Activated T-cell treated with anti-CD3 and anti-CD28 coated beads, Interleukin-2, amount 50 U/mL, for 24 hours (primary cell): Measurements from ENCODE around the gene RAPGEF1.

Experiments
- DNase-seq: peaks from one replicate; pipeline ENCODE4 v3.0.0-alpha.2; 2020
- H3K27ac Mint-ChIP-seq: 2 replicates; pipeline ENCODE4 v1.8.0; 2020; ENCODE audit warnings: mild to moderate bottlenecking, mixed read lengths
- H3K27me3 Mint-ChIP-seq: 2 replicates; pipeline ENCODE4 v1.8.0; 2020; ENCODE audit warnings: mixed read lengths
- H3K36me3 Mint-ChIP-seq: 2 replicates; pipeline ENCODE4 v1.8.0; 2020; ENCODE audit warnings: low read depth, mixed read lengths
- H3K4me1 Mint-ChIP-seq: 2 replicates; pipeline ENCODE4 v1.8.0; 2020; ENCODE audit warnings: low read depth, mixed read lengths
- H3K4me3 Mint-ChIP-seq: 2 replicates; pipeline ENCODE4 v1.8.0; 2020; ENCODE audit warnings: mild to moderate bottlenecking, moderate library complexity, mixed read lengths
- H3K9me3 Mint-ChIP-seq: 2 replicates; pipeline ENCODE4 v1.8.0; 2020; ENCODE audit warnings: mixed read lengths

RAPGEF1 gene

GRCh38 chr9:131614340-131614915 lies 125.4 kb downstream of the RAPGEF1 start:
- Mint-ChIP-seq H3K4me1 (no peaks in the 10 kb centered on the region), H3K4me3 (no peak overlapping the region), H3K9me3 (no peaks in the 10 kb centered on the region), H3K27ac (peak overlapping the region; percentile 57), H3K36me3 (peaks cover 98% of the 10 kb centered on the region), H3K27me3 (no peaks in the 10 kb centered on the region)
- DNase-seq, result no peak

- Mint-ChIP-seq H3K27ac (peak overlapping the region; percentile 57), H3K36me3 (peaks cover 98% of the 10 kb centered on the region), H3K4me1 (no peaks in the 10 kb centered on the region), H3K4me3 (no peak overlapping the region), H3K9me3 (no peaks in the 10 kb centered on the region), H3K27me3 (no peaks in the 10 kb centered on the region)
- no peak for DNase-seq
Observed at GRCh38 chr9:131613921-131614320, 126.0 kb downstream of the RAPGEF1 start.

- H3K9me3 Mint-ChIP-seq, result no peaks in the 10 kb centered on the region
- H3K27ac Mint-ChIP-seq, result peak overlapping the region; percentile 35
- no peak overlapping the region for H3K4me3 Mint-ChIP-seq
- peaks cover 98% of the 10 kb centered on the region for H3K36me3 Mint-ChIP-seq
- H3K27me3 Mint-ChIP-seq, result no peaks in the 10 kb centered on the region
- no peaks in the 10 kb centered on the region for H3K4me1 Mint-ChIP-seq
- DNase-seq, result no peak
Observed at GRCh38 chr9:131612851-131613250, 127.0 kb downstream of the RAPGEF1 start.

GRCh38 chr9:131611586-131612315 lies 128.1 kb downstream of the RAPGEF1 start:
- Mint-ChIP-seq H3K4me1 (no peaks in the 10 kb centered on the region), H3K36me3 (peaks cover 98% of the 10 kb centered on the region), H3K9me3 (no peaks in the 10 kb centered on the region), H3K27me3 (no peaks in the 10 kb centered on the region), H3K4me3 (no peak overlapping the region), H3K27ac (peak overlapping the region; percentile 57)
- no peak for DNase-seq

GRCh38 chr9:131610231-131610761 lies 129.6 kb downstream of the RAPGEF1 start:
- DNase-seq, result no peak
- Mint-ChIP-seq H3K9me3 (no peaks in the 10 kb centered on the region), H3K4me1 (no peaks in the 10 kb centered on the region), H3K36me3 (peaks cover 95% of the 10 kb centered on the region), H3K27me3 (no peaks in the 10 kb centered on the region), H3K27ac (peak overlapping the region; percentile 44), H3K4me3 (no peak overlapping the region)

GRCh38 chr9:131609099-131609830 lies 130.6 kb downstream of the RAPGEF1 start:
- H3K4me3 Mint-ChIP-seq, result no peak overlapping the region
- peak overlapping the region; percentile 1 for H3K27ac Mint-ChIP-seq
- no peak for DNase-seq
- H3K4me1 Mint-ChIP-seq, result no peaks in the 10 kb centered on the region
- H3K36me3 Mint-ChIP-seq, result peaks cover 96% of the 10 kb centered on the region
- no peaks in the 10 kb centered on the region for H3K27me3 Mint-ChIP-seq
- H3K9me3 Mint-ChIP-seq, result no peaks in the 10 kb centered on the region

GRCh38 chr9:131608493-131609037 lies 131.3 kb downstream of the RAPGEF1 start:
- H3K4me1 Mint-ChIP-seq, result no peaks in the 10 kb centered on the region
- no peaks in the 10 kb centered on the region for H3K9me3 Mint-ChIP-seq
- peaks cover 95% of the 10 kb centered on the region for H3K36me3 Mint-ChIP-seq
- H3K4me3 Mint-ChIP-seq, result no peak overlapping the region
- no peaks in the 10 kb centered on the region for H3K27me3 Mint-ChIP-seq
- no peak for DNase-seq
- H3K27ac Mint-ChIP-seq, result peak overlapping the region; percentile 8

GRCh38 chr9:131607591-131607990 lies 132.3 kb downstream of the RAPGEF1 start:
- H3K27me3 Mint-ChIP-seq, result no peaks in the 10 kb centered on the region
- no peaks in the 10 kb centered on the region for H3K4me1 Mint-ChIP-seq
- no peak overlapping the region for H3K4me3 Mint-ChIP-seq
- peaks cover 95% of the 10 kb centered on the region for H3K36me3 Mint-ChIP-seq
- peak overlapping the region; percentile 80 for H3K27ac Mint-ChIP-seq
- DNase-seq, result no peak
- H3K9me3 Mint-ChIP-seq, result no peaks in the 10 kb centered on the region

GRCh38 chr9:131606896-131607567 lies 132.8 kb downstream of the RAPGEF1 start:
- Mint-ChIP-seq H3K4me1 (no peaks in the 10 kb centered on the region), H3K27me3 (no peaks in the 10 kb centered on the region), H3K27ac (peak overlapping the region; percentile 80), H3K4me3 (no peak overlapping the region), H3K36me3 (peaks cover 95% of the 10 kb centered on the region), H3K9me3 (no peaks in the 10 kb centered on the region)
- DNase-seq, result no peak

GRCh38 chr9:131605770-131606590 lies 133.9 kb downstream of the RAPGEF1 start:
- H3K36me3 Mint-ChIP-seq, result peaks cover 94% of the 10 kb centered on the region
- no peaks in the 10 kb centered on the region for H3K9me3 Mint-ChIP-seq

GRCh38 chr9:131603711-131604439 lies 136.0 kb downstream of the RAPGEF1 start:
- no peak for DNase-seq
- Mint-ChIP-seq H3K4me3 (no peak overlapping the region), H3K27ac (peak overlapping the region; percentile 77), H3K9me3 (no peaks in the 10 kb centered on the region), H3K36me3 (peaks cover 91% of the 10 kb centered on the region), H3K4me1 (no peaks in the 10 kb centered on the region), H3K27me3 (no peaks in the 10 kb centered on the region)

More at GRCh38 chr9:131605770-131606590, 133.9 kb downstream of the RAPGEF1 start:
- no peaks in the 10 kb centered on the region for H3K4me1 Mint-ChIP-seq
- no peak overlapping the region for H3K4me3 Mint-ChIP-seq
- H3K27me3 Mint-ChIP-seq, result no peaks in the 10 kb centered on the region
- DNase-seq, result no peak
- peak overlapping the region; percentile 62 for H3K27ac Mint-ChIP-seq

- no peaks in the 10 kb centered on the region for H3K9me3 Mint-ChIP-seq
- no peak overlapping the region for H3K27ac Mint-ChIP-seq
- H3K4me1 Mint-ChIP-seq, result no peaks in the 10 kb centered on the region
- H3K4me3 Mint-ChIP-seq, result no peak overlapping the region
- no peaks in the 10 kb centered on the region for H3K27me3 Mint-ChIP-seq
- H3K36me3 Mint-ChIP-seq, result peaks cover 89% of the 10 kb centered on the region
- no peak for DNase-seq
Observed at GRCh38 chr9:131603199-131603598, 136.7 kb downstream of the RAPGEF1 start.

GRCh38 chr9:131601683-131602181 lies 138.1 kb downstream of the RAPGEF1 start:
- no peak for DNase-seq
- H3K36me3 Mint-ChIP-seq, result peaks cover 89% of the 10 kb centered on the region
- H3K4me3 Mint-ChIP-seq, result no peak overlapping the region
- no peaks in the 10 kb centered on the region for H3K4me1 Mint-ChIP-seq
- H3K9me3 Mint-ChIP-seq, result no peaks in the 10 kb centered on the region
- H3K27me3 Mint-ChIP-seq, result no peaks in the 10 kb centered on the region
- H3K27ac Mint-ChIP-seq, result peak overlapping the region; percentile 72
